Mammary epithelial cell (primary cell): Measurements from ENCODE around the gene FNDC3B.

ENCODE experiments used
- EZH2 ChIP-seq: IDR thresholded peaks from 2 replicates; pipeline ENCODE4 v1.6.1; 2012; ENCODE audit warnings: low read length, inconsistent platforms, borderline replicate concordance
- TF ChIP-seq, protein P1 (sequence below), 2 donors: IDR thresholded peaks in 1 of 2; conservative IDR thresholded peaks in 1 of 2; 2 replicates each; pipeline ENCODE4 v1.5.1; 2011 to 2012; ENCODE audit warnings: inconsistent platforms in 2 of 2, low read length in 2 of 2, mild to moderate bottlenecking in 2 of 2, control low read depth in 1 of 2, low read depth in 1 of 2; ENCODE audit not compliant: insufficient read depth in 1 of 2; ENCODE audit errors: extremely low read depth in 1 of 2

DNA sequence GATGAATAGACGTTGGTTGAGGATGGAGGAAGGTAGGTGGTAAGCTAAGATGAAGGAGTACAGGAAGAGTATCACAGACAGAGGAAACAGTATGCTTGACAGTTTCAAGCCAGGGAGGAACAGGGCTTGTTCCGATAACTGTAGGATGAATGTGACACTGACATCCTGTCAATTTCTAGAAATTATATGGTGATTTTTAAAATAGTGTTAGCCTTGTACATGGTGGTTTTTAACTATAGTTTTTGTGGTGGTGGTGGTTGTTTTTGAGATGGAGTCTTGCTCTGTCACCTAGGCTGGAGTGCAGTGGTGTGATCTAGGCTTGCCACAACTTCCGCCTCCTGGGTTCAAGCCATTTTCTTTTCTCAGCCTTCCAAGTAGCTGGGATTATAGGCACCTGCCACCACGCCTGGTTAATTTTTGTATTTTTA, 92.8 kb downstream of the FNDC3B start:
- TF ChIP-seq, protein P1, sequence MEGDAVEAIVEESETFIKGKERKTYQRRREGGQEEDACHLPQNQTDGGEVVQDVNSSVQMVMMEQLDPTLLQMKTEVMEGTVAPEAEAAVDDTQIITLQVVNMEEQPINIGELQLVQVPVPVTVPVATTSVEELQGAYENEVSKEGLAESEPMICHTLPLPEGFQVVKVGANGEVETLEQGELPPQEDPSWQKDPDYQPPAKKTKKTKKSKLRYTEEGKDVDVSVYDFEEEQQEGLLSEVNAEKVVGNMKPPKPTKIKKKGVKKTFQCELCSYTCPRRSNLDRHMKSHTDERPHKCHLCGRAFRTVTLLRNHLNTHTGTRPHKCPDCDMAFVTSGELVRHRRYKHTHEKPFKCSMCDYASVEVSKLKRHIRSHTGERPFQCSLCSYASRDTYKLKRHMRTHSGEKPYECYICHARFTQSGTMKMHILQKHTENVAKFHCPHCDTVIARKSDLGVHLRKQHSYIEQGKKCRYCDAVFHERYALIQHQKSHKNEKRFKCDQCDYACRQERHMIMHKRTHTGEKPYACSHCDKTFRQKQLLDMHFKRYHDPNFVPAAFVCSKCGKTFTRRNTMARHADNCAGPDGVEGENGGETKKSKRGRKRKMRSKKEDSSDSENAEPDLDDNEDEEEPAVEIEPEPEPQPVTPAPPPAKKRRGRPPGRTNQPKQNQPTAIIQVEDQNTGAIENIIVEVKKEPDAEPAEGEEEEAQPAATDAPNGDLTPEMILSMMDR (conservative IDR thresholded peaks at IDR 0.05 in 1 of 2, IDR thresholded peaks at IDR 0.05 in 1 of 2; ENCODE audit: extremely low read depth in 1 of 2, insufficient read depth in 1 of 2, low read depth in 1 of 2, low read length in 2 of 2): no peak
- TF ChIP-seq EZH2: no peak
